Vagina (tissue), 2 donors: ENCODE results near the gene SATL1.
"Not testable (repeated sequence)": the region's sequence is repeated elsewhere in the genome, so short reads cannot be mapped to it uniquely, and the experiment has no call there.

Experiments
- CTCF ChIP-seq, 3 experiments: fragments of 450-650 bp in 2 of 3; fragments of 200-600 bp in 1 of 3; sonication (generic) in 1 of 3; IDR thresholded peaks; one replicate each; pipeline ENCODE4 v1.5.1; 2017 to 2019; ENCODE audit warnings: antibody characterized with exemption in 3 of 3, mild to moderate bottlenecking in 2 of 3, moderate library complexity in 2 of 3
- POLR2AphosphoS5 ChIP-seq, 2 donors: sonication (generic); formaldehyde crosslinking; IDR thresholded peaks; one replicate each; pipeline ENCODE4 v1.9.0; 2017; ENCODE audit warnings: antibody characterized with exemption in 2 of 2, mild to moderate bottlenecking in 2 of 2, low read depth in 1 of 2; ENCODE audit not compliant: insufficient read depth in 1 of 2

- TF ChIP-seq CTCF (IDR thresholded peaks at IDR 0.05); POLR2AphosphoS5 (IDR thresholded peaks at IDR 0.05; ENCODE audit: insufficient read depth in 1 of 2, low read depth in 1 of 2): not testable (repeated sequence)
Observed at GRCh38 chrX:85077247-85077646, 166.3 kb downstream of the SATL1 start.
